Central memory CD4-positive, alpha-beta T cell (primary cell): Measurements from ENCODE around the gene ANKRD13D.
A peak's percentile ranks its signal among the peaks of the same experiment; 100 is the strongest.

ENCODE experiments used
- DNase-seq: peaks from one replicate; pipeline ENCODE4 v3.0.0; 2022

The ANKRD13D gene

DNA sequence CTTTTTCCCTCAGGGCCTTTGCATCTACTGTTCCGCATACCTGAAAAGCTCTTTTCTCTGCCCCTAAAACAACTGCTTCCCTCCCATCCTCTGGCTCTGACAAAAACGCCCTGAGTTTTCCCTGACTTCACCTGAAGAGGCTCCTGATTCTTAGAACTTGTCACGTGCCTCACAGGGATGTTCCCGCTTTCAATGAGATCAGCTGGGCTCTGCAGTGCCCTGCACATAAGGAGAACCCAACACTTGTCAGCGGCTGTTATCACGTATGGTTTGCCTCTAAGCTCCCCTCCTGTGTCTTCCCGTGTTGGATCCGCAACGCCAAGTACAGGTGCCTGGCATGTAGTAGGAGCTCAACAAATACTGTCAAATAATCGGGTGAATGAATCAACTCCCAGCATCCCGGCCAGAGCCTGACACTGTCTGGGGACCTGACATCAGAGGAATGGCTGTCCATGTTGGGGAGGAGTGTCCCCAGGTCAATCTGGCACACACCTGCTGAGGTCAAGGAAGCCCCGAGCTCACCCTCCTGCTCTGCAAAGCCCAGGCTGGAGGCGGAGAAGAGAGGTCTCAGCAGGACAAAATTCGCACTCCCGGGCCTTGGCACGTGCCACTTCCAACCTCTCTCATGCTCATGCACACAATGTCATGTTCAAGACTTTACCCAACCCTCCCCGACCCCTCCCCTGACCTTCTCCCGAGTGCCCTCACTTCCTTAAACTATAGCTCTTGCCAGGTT is 27.0 kb upstream of the ANKRD13D start:
- no peak for DNase-seq

DNA sequence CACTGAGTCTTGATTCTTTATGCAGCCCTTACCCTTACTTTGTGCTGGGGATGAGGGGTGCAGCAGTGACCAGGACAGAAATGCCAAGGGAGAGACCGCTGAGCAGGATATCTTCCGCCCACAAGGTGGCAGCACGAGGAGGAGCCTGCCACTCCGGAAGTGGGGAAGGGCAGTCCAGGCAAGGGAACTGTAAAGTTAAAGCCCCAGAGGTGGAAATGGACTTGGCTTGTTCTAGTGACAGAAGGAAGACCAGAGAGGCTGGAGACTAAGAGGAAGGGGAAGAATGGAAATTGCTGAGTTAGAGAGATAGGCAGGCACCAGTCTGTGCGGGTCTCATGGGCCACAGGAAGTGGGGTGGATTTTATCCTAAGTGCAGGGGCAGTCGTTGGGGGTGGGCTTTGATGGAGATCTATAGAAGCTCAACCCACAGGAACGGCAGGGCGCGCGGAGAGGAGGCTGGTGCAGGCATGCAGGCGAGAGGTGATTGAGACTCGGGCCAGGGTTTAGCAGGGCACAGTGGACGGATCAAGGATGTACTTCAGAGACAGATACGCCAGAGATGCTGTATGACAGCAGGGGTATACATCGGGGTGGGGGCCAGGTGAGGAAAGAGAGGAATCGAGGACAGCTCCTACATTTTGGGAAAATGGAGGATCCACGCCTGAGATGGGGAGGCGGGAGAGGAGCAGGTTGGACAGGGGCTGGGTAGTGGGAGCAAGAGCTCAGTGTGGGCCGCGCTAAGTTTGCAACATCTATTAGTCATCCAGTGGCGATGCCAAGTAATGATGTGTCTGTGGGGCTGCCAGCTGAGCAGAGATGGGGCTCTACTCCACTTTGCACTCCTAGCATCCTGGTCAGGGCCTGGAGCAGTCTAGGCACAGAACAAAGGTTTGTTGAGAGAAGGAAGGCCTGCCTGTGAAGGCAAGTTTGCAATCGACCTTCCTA is 26.1 kb upstream of the ANKRD13D start:
- DNase-seq, result peak; percentile 61

DNA sequence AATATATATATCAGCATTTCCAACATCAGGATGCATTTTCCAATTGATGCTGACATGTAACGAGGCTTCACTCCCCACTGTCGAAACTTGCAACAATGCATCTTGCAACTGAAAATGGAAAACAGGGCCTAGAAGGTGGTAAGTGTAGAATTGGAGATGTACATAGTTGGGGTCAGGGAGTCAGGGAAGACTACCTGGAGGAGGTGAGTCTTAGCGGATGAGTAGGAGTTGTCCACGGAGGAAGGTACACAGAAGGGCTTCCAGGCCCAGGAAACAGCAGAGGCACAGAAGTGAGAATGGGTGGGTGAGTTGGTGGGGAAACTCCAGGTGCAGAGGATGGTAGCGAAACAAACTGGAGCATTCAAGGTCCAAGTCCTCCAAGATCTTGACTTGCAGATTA is 24.8 kb upstream of the ANKRD13D start:
- DNase-seq, result no peak

DNA sequence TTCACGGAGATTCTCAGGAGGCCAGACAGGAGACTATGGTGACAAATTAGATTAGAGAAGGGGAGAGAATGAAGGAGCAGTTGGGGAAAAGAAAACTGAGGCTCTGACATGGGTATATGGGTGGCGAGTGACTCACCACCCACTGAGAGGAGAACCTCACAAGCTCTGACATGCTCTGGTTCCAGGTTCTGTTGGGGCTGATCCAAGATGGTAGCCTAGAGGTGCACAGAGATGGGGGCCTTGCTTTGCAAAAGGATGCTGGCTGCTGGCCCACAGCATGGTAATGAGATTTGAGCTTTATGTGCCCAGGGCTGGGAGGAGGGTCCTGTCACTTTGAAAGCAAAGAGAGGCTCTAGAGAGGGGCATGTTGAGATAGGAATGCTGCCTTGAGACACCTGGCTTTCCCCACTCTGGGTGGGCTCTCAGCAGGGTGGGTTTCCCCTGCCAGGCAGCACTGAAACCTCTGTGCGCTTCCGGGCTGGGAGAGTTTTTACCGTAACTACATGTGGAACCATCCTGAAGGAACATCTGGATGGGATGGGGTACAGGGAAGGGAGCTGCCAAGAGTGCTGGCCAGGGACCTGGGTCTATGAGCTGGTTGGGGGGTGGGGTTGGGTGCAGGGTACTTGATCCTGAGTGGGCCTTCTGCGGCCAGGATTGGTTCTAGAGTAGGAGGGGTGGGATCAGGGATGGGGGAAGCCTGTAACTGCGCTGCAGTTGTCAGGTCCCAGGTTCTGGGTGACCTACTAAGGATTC is 24.0 kb upstream of the ANKRD13D start:
- DNase-seq, result no peak

DNA sequence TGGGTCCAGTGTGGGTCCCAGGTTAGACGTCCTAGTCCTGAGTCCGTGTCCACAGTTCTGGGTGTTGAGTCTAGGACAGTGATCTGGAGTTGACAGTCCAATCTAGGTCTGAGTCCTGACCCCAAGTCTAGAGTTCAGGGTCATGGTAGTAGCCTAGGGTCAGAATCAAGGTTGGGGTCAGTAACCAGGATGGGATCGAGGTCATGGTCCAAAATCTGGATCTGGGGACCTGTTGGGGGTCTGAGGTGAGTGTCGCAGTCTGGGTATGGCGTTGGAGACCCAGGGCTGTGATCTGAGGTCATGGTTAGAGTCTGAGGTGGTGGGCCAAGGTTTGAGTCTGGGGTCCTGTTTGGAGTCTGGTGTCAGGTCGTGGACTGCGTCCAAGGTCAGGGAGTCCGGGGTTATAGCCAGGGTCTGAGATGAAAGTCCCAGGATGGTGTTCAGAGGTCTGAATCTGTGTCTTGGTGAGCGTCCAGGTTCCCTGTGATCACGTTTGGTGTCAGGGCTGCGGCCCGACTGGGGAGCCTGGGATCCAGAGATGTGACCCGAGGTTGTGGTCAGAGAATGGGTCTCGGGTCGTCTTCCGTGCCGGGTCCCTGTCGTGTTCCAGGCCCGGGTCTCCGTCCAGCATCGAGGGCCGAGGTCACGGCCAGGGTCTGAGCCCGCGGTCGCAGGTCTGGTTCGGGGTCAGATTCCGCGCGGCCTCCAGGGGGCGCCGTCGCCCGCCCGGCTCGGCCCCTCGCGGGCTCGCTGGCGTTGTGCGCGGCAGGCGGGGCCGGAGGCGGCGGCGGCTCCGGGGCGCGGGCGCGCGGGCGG is 23.3 kb upstream of the ANKRD13D start:
- DNase-seq, result peak; percentile 73

DNA sequence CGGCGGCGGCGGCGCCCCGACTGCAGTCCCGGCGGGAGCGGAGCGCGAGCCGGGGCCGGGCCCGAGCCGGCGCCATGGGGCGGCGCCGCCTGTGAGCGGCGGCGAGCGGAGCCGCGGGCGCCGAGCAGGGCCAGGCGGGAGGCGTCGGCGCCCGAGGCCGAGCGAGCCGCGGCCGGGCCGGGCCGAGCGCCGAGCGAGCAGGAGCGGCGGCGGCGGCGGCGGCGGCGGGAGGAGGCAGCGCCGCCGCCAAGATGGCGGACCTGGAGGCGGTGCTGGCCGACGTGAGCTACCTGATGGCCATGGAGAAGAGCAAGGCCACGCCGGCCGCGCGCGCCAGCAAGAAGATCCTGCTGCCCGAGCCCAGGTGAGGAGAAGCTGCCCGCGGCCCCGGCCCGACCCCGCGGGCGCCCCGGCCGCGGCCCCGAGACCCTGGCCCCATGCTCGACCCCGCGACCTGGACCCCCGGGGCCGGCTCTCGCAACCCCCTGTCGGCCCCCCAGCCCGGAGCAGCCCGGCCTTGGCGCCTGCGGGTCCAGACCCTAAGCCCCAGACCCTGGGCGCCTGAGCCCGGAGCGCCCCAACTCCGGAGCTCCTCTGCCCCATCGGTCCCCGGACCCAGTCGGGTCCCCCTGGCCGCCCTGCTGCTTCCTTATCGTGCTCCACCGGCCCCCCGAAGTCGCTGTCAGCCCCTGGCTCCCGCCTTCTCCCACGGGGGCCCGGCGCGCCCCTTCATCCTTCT is 22.5 kb upstream of the ANKRD13D start, which contains the start of gene GRK2:
TSS of gene GRK2 (plus strand) at position 25 of the 739 bp plus-strand sequence. CDS start at position 252, 227 bp downstream.
- no peak for DNase-seq

DNA sequence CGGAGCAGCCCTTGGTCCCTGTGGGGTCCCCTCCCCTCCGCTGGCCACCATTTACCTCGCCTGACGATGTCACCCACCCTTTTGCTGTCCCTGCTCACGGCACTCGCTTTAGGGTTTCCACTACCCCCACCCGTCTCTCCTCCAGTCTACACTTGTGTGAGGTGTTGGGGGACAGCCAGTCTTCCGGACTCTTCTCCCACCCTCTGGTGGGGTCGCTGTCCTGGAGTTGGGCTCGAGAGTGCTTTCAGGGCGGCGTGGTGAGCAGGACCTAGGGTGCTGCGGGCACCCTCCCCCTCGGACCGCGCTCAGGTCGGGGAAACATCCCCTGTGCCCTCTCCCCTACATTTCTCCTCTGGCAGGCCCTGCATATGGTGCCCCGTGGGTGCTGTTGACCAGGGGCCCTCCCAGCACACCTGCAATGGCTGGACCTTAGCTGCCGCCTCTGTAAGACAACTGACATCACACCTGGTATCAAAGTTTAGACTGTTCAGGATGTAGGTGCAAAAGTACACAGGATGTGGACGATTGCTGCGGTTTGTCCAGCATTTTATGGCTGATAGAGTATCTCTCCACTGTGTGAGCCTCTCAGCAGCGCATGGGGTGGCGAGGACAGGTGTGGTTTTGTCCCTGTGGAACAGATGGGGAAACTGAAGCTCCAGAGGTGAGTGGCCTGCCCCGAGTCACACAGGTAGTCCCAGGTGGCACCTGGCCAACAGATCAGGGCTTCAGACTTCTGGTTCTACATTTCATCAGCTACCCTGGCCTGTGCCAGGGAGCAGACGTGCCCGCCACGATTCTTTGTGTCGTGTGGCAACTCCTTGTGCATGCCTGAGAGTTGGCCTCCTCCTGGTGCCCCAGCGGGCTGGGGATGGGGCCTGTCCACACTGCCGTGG is 21.7 kb upstream of the ANKRD13D start:
- peak; percentile 49 for DNase-seq

DNA sequence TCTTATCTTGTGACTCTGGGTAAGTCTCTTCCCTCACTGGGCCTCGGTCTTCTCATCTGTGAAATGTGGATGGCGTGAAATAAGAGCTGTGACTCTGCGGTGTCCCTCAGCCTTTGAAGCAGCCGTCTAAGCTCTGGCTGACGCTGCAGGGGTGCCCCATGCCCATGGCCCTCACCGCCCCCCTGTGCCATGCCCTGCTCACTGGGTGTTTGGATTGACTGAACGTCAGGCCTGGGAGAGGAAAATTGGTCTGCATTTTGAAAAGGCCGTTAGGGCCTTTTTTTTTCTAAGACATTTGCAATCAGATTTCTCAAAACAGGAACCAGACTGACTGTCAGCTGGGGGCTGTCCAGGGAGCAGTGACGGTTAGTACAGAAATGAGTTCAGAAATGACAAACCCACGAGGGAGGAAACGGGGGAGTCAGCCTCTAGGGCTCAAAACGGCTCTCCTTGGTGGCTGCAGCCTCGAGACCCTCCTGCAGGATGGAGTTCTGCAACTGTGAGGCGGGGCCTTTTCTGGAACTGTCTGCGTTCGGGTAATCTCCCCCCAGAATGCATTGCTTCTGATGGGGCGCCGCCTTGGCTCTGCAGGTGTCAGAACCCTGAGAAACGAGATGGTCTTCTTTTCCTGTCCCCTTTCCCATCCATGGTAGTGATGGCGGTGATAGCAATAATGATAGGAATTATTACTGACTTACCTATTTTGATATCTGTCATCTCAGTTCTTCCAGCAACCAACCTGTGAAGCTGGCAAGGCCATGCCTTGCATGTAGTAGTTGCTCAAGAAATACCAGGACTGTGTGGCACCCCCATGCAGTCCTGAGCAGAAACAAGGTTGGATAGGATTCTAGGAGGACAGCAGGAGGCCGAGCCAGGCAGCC is 20.8 kb upstream of the ANKRD13D start:
- DNase-seq, result peak; percentile 58

DNA sequence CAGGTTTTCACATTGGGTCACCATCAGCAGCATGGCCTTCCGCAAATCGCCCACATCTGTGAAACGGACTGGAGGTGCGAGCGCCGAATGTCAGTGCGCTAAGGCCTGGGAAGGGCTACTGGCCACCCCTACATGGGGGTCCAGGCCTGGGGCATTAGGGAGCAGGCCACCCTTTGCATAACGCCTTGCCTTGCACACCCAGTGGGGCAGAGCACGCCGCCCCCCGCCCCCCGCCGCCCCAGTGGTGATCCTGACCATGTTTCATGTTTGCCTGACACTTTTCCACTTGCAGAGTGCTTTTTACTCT is 20.2 kb upstream of the ANKRD13D start:
- DNase-seq, result no peak

DNA sequence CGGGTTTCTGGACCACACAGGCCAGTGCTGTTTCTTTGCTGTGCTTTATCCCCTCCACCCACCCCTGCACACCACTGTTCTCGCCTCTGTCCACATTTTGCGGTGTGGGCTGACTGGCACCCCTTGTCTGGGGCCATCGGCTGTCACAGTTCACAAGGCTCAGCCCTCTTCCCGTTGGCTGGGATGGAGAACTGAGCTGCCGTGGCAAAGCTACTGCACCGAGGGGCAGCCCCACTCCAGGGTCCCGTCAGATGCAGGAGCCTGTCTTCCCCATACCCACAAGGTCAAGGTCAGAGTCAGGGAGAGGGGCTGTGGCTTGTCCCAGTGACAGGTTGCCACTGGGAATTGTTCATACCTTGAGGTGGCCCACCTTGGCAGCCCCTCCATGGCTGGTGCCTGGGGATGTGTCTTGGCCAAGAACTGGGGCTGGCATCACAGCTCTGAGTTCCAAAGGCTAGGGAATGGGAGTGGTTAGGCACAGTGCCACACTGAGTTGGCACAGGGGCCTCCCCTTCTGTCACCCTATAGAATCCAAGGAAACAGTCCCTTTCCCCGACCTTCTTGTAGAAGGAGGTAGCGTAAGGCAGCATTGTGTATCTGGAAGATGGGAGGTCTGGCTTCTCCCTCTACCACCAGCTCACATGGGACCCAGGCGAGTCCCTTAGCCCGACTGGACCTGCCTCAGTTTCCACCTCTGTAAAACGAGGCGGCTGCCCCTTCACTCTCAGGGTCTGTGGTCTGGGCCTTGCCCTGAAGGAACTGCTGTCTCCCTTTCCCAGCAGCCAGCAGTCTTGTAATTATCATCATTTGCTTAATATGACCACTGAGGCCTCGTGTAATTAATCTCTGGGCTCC is 19.5 kb upstream of the ANKRD13D start:
- no peak for DNase-seq

DNA sequence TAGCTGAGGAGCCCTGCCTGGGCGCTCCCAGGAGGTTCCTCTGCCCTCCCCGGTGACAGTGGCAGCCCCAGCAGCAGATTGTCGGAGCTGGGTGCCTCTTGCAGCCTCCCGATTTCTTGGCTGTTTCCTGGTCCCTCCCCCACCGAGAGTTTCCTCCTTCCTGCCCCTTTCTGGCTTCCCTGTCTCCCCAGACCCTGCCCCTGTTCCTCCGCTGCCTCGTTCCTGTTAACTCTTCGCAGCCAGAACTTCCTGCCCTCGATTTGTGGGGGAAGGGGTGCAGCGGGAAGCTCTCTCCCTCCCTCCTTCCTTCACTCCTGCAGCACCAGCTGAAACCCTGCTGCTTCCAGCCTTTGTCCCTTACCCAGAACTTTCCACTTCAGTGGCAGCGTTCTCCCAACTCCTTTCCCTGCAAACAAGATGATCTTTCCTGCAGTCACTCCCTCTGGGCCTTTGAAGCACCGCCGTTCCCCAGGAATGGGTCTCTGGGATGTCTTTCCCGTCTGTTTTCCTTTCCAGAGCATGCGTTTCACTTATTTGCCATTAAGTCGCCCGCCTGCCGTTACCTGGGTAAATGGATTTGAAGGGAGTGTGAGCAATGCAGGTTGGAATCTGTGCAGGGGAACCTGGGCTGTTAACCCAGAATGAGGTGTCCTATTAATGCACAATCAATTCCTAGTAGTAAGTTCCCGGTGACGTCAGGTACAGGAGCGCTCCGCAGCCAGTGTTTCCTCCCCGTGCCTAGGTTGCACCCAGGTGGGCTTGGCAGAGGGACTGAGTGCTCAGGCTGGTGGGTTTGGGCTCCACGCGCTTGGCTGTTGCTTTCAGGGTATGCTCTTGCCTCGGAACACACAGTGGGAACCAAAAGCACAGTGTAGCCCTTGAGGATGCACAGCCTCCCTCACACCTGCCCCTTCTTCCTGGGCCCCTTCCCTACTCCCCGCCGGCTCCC is 18.6 kb upstream of the ANKRD13D start:
- no peak for DNase-seq

DNA sequence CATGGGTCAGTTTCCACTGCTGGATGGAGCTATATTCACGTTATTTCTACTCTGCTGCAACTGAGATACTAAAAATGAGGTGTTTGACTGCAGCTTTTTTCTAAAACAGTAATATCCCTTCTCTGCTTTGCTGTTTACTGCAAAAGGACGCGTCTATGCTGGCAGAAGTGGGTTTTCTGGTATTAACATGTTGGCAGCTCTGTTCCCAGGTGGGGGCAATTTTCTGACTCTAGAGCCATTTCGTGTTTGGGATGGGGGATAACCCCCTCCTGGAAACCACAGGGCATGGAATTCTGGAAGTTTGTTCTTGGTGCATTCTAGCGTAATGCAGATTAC is 17.9 kb upstream of the ANKRD13D start:
- DNase-seq, result no peak

DNA sequence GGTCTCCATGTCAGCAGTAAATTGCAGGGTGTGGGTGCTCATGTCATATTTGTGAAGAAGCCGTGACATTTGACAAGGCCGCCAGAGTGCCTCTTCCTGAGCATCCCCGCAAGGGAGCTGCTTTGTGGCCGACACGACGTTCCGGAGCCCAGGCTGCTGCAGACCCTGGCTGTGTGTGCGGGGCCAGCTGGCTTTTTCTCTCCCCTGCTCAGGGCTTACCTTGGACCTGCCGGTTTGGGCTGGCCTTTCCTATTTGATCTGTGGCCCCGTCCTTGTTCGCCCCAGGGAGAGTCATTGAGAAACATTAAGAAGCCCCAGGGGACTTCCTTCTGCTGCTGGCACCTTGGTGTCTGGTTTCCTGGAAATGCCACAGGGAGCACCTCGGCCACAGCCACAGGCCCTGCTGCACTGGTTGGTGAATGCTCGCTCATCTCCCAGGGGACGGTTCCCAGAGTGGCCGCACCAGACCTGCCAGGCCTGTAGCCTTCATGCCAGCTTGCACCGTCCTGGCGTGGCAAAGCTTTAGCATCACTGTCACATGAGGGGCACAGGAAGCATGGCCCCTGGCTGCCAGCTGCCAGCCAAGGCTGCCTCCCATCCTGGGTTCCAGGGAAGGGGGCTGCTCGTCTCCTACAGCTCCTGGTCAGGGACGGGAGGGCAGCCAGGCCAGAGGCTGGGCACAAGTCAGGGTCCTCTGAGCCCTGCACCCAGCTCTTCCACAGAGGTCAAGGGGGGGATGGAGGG is 17.4 kb upstream of the ANKRD13D start:
- DNase-seq, result peak; percentile 64

DNA sequence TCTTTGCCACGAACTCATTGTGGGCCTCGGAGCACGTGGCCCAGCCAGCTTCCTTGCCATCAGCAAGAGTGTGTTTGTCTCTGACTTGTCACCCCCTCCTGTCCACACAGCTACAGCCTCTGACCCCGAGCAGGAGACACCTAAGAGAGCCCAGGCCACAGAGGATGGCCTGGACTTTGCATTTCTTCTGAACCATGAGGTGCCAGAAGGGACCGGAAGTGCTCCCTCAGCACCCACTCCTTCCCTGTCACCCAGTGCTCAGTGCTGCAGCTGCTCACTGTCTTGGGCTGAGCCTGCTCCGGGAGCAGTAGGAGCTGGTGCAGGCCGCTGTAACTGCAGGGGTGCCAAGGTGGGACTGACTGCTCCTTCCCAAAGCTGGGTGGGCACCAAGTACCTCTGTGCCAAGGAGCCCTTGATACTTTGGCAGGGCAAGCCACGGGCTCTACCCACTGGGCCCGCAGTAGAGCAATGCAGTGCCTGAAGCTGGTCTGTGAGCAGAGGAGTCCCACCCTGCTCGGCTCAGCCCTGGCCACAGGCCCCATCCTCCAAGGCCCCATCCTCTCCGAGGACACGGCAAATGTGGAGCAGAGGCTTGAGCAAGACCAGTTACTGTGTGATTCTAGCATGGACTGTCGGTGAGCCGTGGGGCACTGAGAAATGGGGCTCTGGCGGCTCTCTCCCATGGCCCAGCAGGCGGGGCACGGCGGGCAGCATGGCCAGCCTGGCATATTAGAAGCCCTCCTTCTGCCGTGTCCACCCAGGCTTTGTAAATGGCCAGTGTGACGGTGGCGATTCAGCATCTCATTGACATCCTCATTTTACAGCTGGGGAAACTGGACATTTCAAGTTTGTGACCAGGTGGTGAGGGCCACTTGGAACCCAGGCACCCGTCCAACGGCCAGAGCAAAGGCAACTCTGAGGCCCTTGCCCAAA is 16.5 kb upstream of the ANKRD13D start:
- DNase-seq, result peak; percentile 28

DNA sequence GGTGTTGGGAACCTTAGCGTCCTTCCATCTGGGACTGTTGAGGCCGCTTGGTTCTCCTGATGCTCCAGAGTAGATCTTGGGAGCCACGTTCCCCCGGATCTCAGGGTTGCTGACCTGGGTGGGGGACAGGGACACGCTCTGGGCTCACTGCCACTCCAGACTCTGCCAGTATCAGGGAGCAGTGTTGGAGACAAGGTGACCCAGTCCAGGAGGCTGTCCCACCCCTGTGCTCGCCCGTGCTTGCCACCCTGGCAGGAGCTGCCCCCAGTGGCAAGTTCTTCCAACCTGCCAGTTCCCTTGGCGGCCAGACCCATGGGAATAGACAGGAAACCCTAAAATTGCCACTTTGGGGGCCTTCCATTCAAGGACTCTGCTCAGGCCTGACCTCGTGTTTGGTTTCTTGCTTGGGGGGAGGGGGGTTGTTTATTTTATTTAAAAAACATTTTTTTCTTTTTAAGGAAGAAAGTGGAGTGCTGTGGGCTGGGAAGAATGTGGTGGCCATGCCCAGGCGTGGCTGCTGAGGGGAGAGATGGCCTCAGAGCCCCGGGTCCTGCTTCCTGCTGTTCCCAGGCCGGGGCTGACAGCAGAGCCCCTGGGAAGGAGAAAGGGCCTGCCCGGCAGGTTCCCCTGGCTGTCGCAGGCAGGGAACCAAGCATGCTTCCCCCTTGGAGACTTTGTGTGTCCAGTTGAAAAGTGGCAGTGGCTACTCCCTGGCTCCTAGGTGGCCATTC is 15.7 kb upstream of the ANKRD13D start:
- DNase-seq, result no peak
